GM21515 (cell line): ENCODE measurements around the gene ORM2.

Source experiments
- ATAC-seq: cut with Tn5 transposase; IDR thresholded peaks from one replicate; pipeline ENCODE4 v1.9.1; 2021; ENCODE audit not compliant: unreplicated experiment

The ORM2 gene

GRCh38 chr9:114291886-114292590, 37.6 kb upstream of the ORM2 start:
- ATAC-seq, result no peak

- ATAC-seq, result no peak
Observed at GRCh38 chr9:114294664-114295063, 35.0 kb upstream of the ORM2 start.

GRCh38 chr9:114296338-114296737, 33.3 kb upstream of the ORM2 start:
- no peak for ATAC-seq

- no peak for ATAC-seq
Observed at GRCh38 chr9:114299286-114300152, 30.1 kb upstream of the ORM2 start.

- ATAC-seq, result no peak
Observed at GRCh38 chr9:114300153-114300845, 29.4 kb upstream of the ORM2 start.

GRCh38 chr9:114300846-114301797, 28.5 kb upstream of the ORM2 start:
- no peak for ATAC-seq

GRCh38 chr9:114301798-114302565, 27.7 kb upstream of the ORM2 start:
- no peak for ATAC-seq

- no peak for ATAC-seq
Observed at GRCh38 chr9:114302727-114303126, 26.9 kb upstream of the ORM2 start.

- ATAC-seq, result no peak
Observed at GRCh38 chr9:114303571-114303970, 26.1 kb upstream of the ORM2 start.

- ATAC-seq, result no peak
Observed at GRCh38 chr9:114303977-114304376, 25.7 kb upstream of the ORM2 start.

- ATAC-seq, result no peak
Observed at GRCh38 chr9:114304416-114305188, 25.1 kb upstream of the ORM2 start.

- no peak for ATAC-seq
Observed at GRCh38 chr9:114307899-114308267, 21.8 kb upstream of the ORM2 start.

- ATAC-seq, result no peak
Observed at GRCh38 chr9:114308361-114308950, 21.2 kb upstream of the ORM2 start.

GRCh38 chr9:114309096-114309495, 20.6 kb upstream of the ORM2 start:
- ATAC-seq, result no peak

GRCh38 chr9:114310471-114311450, 18.9 kb upstream of the ORM2 start:
- ATAC-seq, result no peak

- ATAC-seq, result no peak
Observed at GRCh38 chr9:114311571-114312512, 17.8 kb upstream of the ORM2 start.

- no peak for ATAC-seq
Observed at GRCh38 chr9:114312513-114312875, 17.2 kb upstream of the ORM2 start.
